H9 (cell line): ENCODE measurements around the gene SIL1. TPM values are rescaled to one million over a fixed set of nuclear protein-coding genes. Genes with fewer than 3 reads are reported as not detected.

Source experiments
- DNase-seq: peaks from one replicate; pipeline ENCODE4 v3.0.0-alpha.2; 2017
- H2AFZ ChIP-seq: one replicate; pipeline ENCODE4 v1.6.1; 2013; ENCODE audit warnings: mild to moderate bottlenecking, low read length, control low read depth, moderate library complexity
- H2AK5ac ChIP-seq: 2 replicates; pipeline ENCODE4 v1.6.1; 2013; ENCODE audit warnings: low read length, control low read depth, mixed read lengths; ENCODE audit not compliant: insufficient read length
- H2BK120ac ChIP-seq: one replicate; pipeline ENCODE4 v1.6.1; 2013; ENCODE audit warnings: low read depth, mild to moderate bottlenecking, low read length, control low read depth, inconsistent platforms; ENCODE audit not compliant: poor library complexity, severe bottlenecking
- H2BK12ac ChIP-seq: 2 replicates; pipeline ENCODE4 v1.6.1; 2013; ENCODE audit warnings: low read length, control low read depth, mixed read lengths, low read depth; ENCODE audit not compliant: insufficient read length
- H2BK15ac ChIP-seq: 2 replicates; pipeline ENCODE4 v1.6.1; 2013; ENCODE audit warnings: low read depth, low read length, control low read depth
- H2BK20ac ChIP-seq: one replicate; pipeline ENCODE4 v1.6.1; 2013; ENCODE audit warnings: low read depth, mild to moderate bottlenecking, low read length, control low read depth, inconsistent platforms; ENCODE audit not compliant: poor library complexity, severe bottlenecking
- H2BK5ac ChIP-seq: 2 replicates; pipeline ENCODE4 v1.6.1; 2013; ENCODE audit warnings: low read length, control low read depth, mixed read lengths; ENCODE audit not compliant: insufficient read length
- H3K14ac ChIP-seq: 2 replicates; pipeline ENCODE4 v1.6.1; 2013; ENCODE audit warnings: low read length, control low read depth; ENCODE audit not compliant: insufficient read depth
- H3K18ac ChIP-seq: 2 replicates; pipeline ENCODE4 v1.6.1; 2013; ENCODE audit warnings: low read depth, mild to moderate bottlenecking, mixed read lengths, low read length, control low read depth; ENCODE audit not compliant: insufficient read length
- H3K23ac ChIP-seq: 2 replicates; pipeline ENCODE4 v1.6.1; 2013; ENCODE audit warnings: low read length, control low read depth, mixed read lengths, low read depth; ENCODE audit not compliant: insufficient read length
- H3K23me2 ChIP-seq: 2 replicates; pipeline ENCODE4 v1.6.1; 2013; ENCODE audit warnings: low read depth, mild to moderate bottlenecking, mixed read lengths, low read length, control low read depth; ENCODE audit not compliant: insufficient read length, poor library complexity, severe bottlenecking
- H3K27ac ChIP-seq: 2 replicates; pipeline ENCODE4 v1.5.1; 2013; ENCODE audit warnings: low read length, control low read depth, mixed read lengths, low read depth; ENCODE audit not compliant: insufficient read length
- H3K27me3 ChIP-seq: 2 replicates; pipeline ENCODE4 v1.6.1; 2013; ENCODE audit warnings: low read length, control low read depth, inconsistent platforms; ENCODE audit not compliant: insufficient read depth
- H3K4ac ChIP-seq: 2 replicates; pipeline ENCODE4 v1.6.1; 2013; ENCODE audit warnings: low read depth, mild to moderate bottlenecking, control low read depth, inconsistent platforms, low read length, moderate library complexity
- H3K4me1 ChIP-seq: 2 replicates; pipeline ENCODE4 v1.6.1; 2013; ENCODE audit warnings: low read length, control low read depth, inconsistent platforms; ENCODE audit not compliant: insufficient read depth
- H3K4me2 ChIP-seq: 2 replicates; pipeline ENCODE4 v1.6.1; 2013; ENCODE audit warnings: low read length, control low read depth, mixed read lengths; ENCODE audit not compliant: insufficient read length, insufficient read depth
- H3K56ac ChIP-seq: 2 replicates; pipeline ENCODE4 v1.6.1; 2013; ENCODE audit warnings: low read depth, mild to moderate bottlenecking, mixed read lengths, low read length, control low read depth; ENCODE audit not compliant: insufficient read length
- H3K79me1 ChIP-seq: 2 replicates; pipeline ENCODE4 v1.6.1; 2013; ENCODE audit warnings: low read depth, mild to moderate bottlenecking, moderate library complexity, low read length, control low read depth, inconsistent platforms; ENCODE audit not compliant: insufficient read depth, poor library complexity, severe bottlenecking
- H3K79me2 ChIP-seq: 2 replicates; pipeline ENCODE4 v1.6.1; 2013; ENCODE audit warnings: low read length, control low read depth, inconsistent platforms; ENCODE audit not compliant: insufficient read depth
- H3K9ac ChIP-seq: 2 replicates; pipeline ENCODE4 v1.6.1; 2013; ENCODE audit warnings: low read length, control low read depth, mixed read lengths; ENCODE audit not compliant: insufficient read length; ENCODE audit errors: extremely low read depth
- H3K9me3 ChIP-seq: one replicate; pipeline ENCODE4 v1.6.1; 2013; ENCODE audit warnings: low read depth, low read length, inconsistent platforms; ENCODE audit not compliant: control insufficient read depth
- H3T11ph ChIP-seq: one replicate; pipeline ENCODE4 v1.6.1; 2013; ENCODE audit warnings: mild to moderate bottlenecking, low read length, control low read depth, inconsistent platforms
- H4K20me1 ChIP-seq: one replicate; pipeline ENCODE4 v1.6.1; 2013; ENCODE audit not compliant: control insufficient read depth, insufficient read length, insufficient read depth
- H4K5ac ChIP-seq: 2 replicates; pipeline ENCODE4 v1.6.1; 2013; ENCODE audit warnings: low read depth, mild to moderate bottlenecking, mixed read lengths, low read length, control low read depth; ENCODE audit not compliant: insufficient read length
- H4K8ac ChIP-seq: replicated peaks from 2 replicates; pipeline ENCODE4 v1.6.1; 2013; ENCODE audit warnings: low read length, control low read depth, mixed read lengths, low read depth; ENCODE audit not compliant: insufficient read length
- H4K91ac ChIP-seq: 2 replicates; pipeline ENCODE4 v1.6.1; 2013; ENCODE audit warnings: low read depth, mild to moderate bottlenecking, moderate library complexity, mixed read lengths, low read length, control low read depth; ENCODE audit not compliant: insufficient read length
- H3K27ac Mint-ChIP-seq, 3 experiments: 2 replicates in 2 of 3; 3 replicates in 1 of 3; pipeline ENCODE4 v1.8.0; 2020 to 2021; ENCODE audit warnings: mixed read lengths in 3 of 3, mild to moderate bottlenecking in 1 of 3, moderate library complexity in 1 of 3
- H3K27me3 Mint-ChIP-seq: 2 replicates; pipeline ENCODE4 v1.8.0; 2021; ENCODE audit warnings: low read depth, mild to moderate bottlenecking, moderate library complexity, mixed read lengths
- H3K36me3 Mint-ChIP-seq, 3 experiments: 2 replicates in 2 of 3; 3 replicates in 1 of 3; pipeline ENCODE4 v1.8.0; 2020 to 2021; ENCODE audit warnings: low read depth in 3 of 3, mixed read lengths in 3 of 3; ENCODE audit not compliant: insufficient read depth in 1 of 3
- H3K4me1 Mint-ChIP-seq, 2 experiments: 2 replicates each; pipeline ENCODE4 v1.8.0; 2020; ENCODE audit warnings: mixed read lengths in 2 of 2
- H3K4me3 Mint-ChIP-seq, 2 experiments: 2 replicates in 1 of 2; 3 replicates in 1 of 2; pipeline ENCODE4 v1.8.0; 2020 to 2021; ENCODE audit warnings: mild to moderate bottlenecking in 2 of 2, mixed read lengths in 2 of 2, moderate library complexity in 1 of 2
- H3K9me3 Mint-ChIP-seq, 2 experiments: 2 replicates in 1 of 2; 3 replicates in 1 of 2; pipeline ENCODE4 v1.8.0; 2020; ENCODE audit warnings: mild to moderate bottlenecking in 2 of 2, mixed read lengths in 2 of 2, moderate library complexity in 1 of 2
- CTCF ChIP-seq: fragments of 200-600 bp; sonication (generic); conservative IDR thresholded peaks from 3 replicates; pipeline ENCODE4 v1.8.0; 2021; ENCODE audit warnings: antibody characterized with exemption, mild to moderate bottlenecking
- WGBS: extraction: QIAGEN DNeasy Blood & Tissue Kit; methylation state at CpG from one replicate; pipeline ENCODE4 v1.1.7; 2013; ENCODE audit warnings: missing lambda C conversion rate, low lambda C conversion rate, mixed read lengths; ENCODE audit not compliant: insufficient read length; ENCODE audit errors: extremely low coverage; 5-methylcytosine and 5-hydroxymethylcytosine counted together
- total RNA-seq: library from RNA; stranded (reverse); gene quantifications from 2 replicates; pipeline ENCODE4 v1.2.1, GENCODE V29; 2021

SIL1 gene
- total RNA-seq, 1 experiment from 2014 or later = 10.6 TPM

- H3K36me3 Mint-ChIP-seq = no peaks in the 10 kb centered on the region
- Histone ChIP-seq H3K4me2 (no peak overlapping the region), H2BK15ac (no peak overlapping the region), H3K79me1 (no peaks in the 10 kb centered on the region), H3K14ac (no peak overlapping the region), H3K56ac (no peak overlapping the region), H3K4ac (no peak overlapping the region), H3K18ac (no peak overlapping the region), H2BK12ac (no peak overlapping the region), H2AFZ (no peak overlapping the region), H4K5ac (no peak overlapping the region), H4K8ac (no peak overlapping the region), H2BK120ac (no peak overlapping the region), H4K91ac (no peak overlapping the region), H3K79me2 (no peaks in the 10 kb centered on the region), H2AK5ac (no peak overlapping the region), H4K20me1 (no peaks in the 10 kb centered on the region), H3T11ph (no peak overlapping the region), H3K23ac (no peak overlapping the region), H3K23me2 (no peaks in the 10 kb centered on the region), H3K4me1 (no peaks in the 10 kb centered on the region), H3K27ac (no peak overlapping the region), H3K9me3 (no peaks in the 10 kb centered on the region), H3K27me3 (no peaks in the 10 kb centered on the region), H2BK5ac (no peak overlapping the region), H3K9ac (no peak overlapping the region), H2BK20ac (no peak overlapping the region)
- H3K27me3 Mint-ChIP-seq = no peaks in the 10 kb centered on the region
- no peak overlapping the region for H3K4me3 Mint-ChIP-seq
- no peak for DNase-seq
- H3K27ac Mint-ChIP-seq = no peak overlapping the region
- TF ChIP-seq CTCF = no peak
- WGBS = no CpG with 5 or more reads among the region's 4 CpGs
- no peaks in the 10 kb centered on the region for H3K9me3 Mint-ChIP-seq
- H3K4me1 Mint-ChIP-seq = peaks cover 9 to 10% of the 10 kb centered on the region in 2 experiments
Observed at GRCh38 chr5:139138109-139138508, 60.1 kb downstream of the SIL1 start.
